ENCODE measurements around the gene ALCAM.

- TF ChIP-seq POLR2AphosphoS5 (IDR thresholded peaks at IDR 0.05; ENCODE audit: borderline replicate concordance, low read depth, low read length) (no peak), EZH2 (IDR thresholded peaks at IDR 0.05) (no peak), FOXP2 (optimal IDR thresholded peaks at IDR 0.05; ENCODE audit: control extremely low read depth, extremely low read length, insufficient read depth) (no peak)
Observed at GRCh38 chr3:105413343-105413887, 46.7 kb downstream of the ALCAM start.

Measured in SK-N-MC (cell line).